Stimulated activated CD8-positive, alpha-beta memory T cell treated with anti-CD3 and anti-CD28 coated beads, Interleukin-15, amount 100 ng/mL, for 24 hours (primary cell): ENCODE measurements around the gene FADS6.

ENCODE experiments used
- DNase-seq: peaks from one replicate; pipeline ENCODE4 v3.0.0-alpha.2; 2020; ENCODE audit warnings: low read depth

FADS6 gene

DNA sequence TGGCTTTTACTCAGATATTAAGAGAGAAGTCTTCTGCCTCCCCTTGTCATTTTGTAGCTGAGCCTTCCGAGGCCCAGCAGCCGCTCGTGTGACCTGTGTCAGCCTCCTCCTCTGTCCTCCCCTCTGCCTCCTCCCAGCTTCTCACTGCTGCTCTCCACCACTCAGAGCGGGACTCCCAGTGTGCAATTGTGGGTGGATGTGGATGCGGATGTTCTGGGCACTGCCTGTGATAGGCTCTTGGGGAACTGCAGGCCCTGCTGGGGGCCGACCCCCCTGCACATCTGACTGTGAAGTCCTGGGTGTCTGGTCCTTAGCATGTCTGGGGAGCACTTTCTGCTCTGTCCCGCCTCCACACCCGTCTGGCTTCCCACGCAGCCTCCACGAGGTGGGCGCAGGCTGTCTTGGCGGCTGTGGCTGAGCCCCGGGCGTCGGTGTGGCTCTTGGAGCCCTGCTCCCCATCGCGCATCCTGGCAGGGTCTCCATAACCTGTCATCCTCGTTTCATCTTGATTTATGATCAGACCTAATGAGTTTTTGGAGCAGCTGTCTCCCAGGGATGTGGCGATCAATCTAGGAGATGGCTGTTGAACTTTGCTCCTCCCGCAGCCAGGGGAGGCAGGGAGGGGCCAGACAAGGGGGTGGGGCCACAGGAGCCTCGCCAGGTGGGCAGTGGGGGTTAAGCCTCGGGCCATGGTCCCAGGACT lies 61.8 kb downstream of the FADS6 start:
- no peak for DNase-seq

GRCh38 chr17:74830861-74831260 lies 62.6 kb downstream of the FADS6 start:
- DNase-seq: no peak

- DNase-seq: no peak
Measured at GRCh38 chr17:74827800-74828199, 65.6 kb downstream of the FADS6 start.
